Liver (tissue), 3 donors: ENCODE results near the gene ZNF148.

Source experiments
- EGR1 ChIP-seq, 2 donors: IDR thresholded peaks; 2 replicates each; pipeline ENCODE4 v1.6.1; 2016 to 2018; ENCODE audit warnings: antibody characterized with exemption in 2 of 2, low read depth in 2 of 2
- FOXA1 ChIP-seq: IDR thresholded peaks from 2 replicates; pipeline ENCODE4 v1.6.1; 2016; ENCODE audit warnings: antibody characterized with exemption
- GABPA ChIP-seq, 2 donors: IDR thresholded peaks in 1 of 2; conservative IDR thresholded peaks in 1 of 2; 2 replicates each; pipeline ENCODE4 v1.6.1; 2016; ENCODE audit warnings: antibody characterized with exemption in 2 of 2, mild to moderate bottlenecking in 1 of 2, moderate library complexity in 1 of 2
- HNF4A ChIP-seq, 2 donors: conservative IDR thresholded peaks; 2 replicates each; pipeline ENCODE4 v1.6.1; 2016; ENCODE audit warnings: antibody characterized with exemption in 2 of 2, mild to moderate bottlenecking in 2 of 2
- JUND ChIP-seq, 2 donors: IDR thresholded peaks; 2 replicates each; pipeline ENCODE4 v1.6.1; 2016; ENCODE audit warnings: antibody characterized with exemption in 2 of 2
- RAD21 ChIP-seq, 2 donors: IDR thresholded peaks; 2 replicates each; pipeline ENCODE4 v1.6.1; 2016; ENCODE audit warnings: antibody characterized with exemption in 2 of 2, mild to moderate bottlenecking in 2 of 2
- SP1 ChIP-seq: IDR thresholded peaks from 2 replicates; pipeline ENCODE4 v1.6.1; 2018; ENCODE audit warnings: antibody characterized with exemption, mild to moderate bottlenecking
- TAF1 ChIP-seq: conservative IDR thresholded peaks from 2 replicates; pipeline ENCODE4 v1.6.1; 2016; ENCODE audit warnings: antibody characterized with exemption, mild to moderate bottlenecking
- YY1 ChIP-seq: IDR thresholded peaks from 2 replicates; pipeline ENCODE4 v1.6.1; 2016; ENCODE audit warnings: antibody characterized with exemption, mild to moderate bottlenecking
- TF ChIP-seq, protein P1 (sequence below): fragments of 150-350 bp; IDR thresholded peaks from 2 replicates; pipeline ENCODE4 v1.5.1; 2017; ENCODE audit warnings: improper control_type of control experiment, low read depth, low read length; ENCODE audit not compliant: missing input control
- TF ChIP-seq, protein P2 (sequence below): IDR thresholded peaks from 2 replicates; pipeline ENCODE4 v1.6.1; 2016; ENCODE audit warnings: antibody characterized with exemption, mild to moderate bottlenecking
- TF ChIP-seq, protein P3 (sequence below): IDR thresholded peaks from 2 replicates; pipeline ENCODE4 v1.6.1; 2016; ENCODE audit warnings: antibody characterized with exemption
- TF ChIP-seq, protein P4 (sequence below): IDR thresholded peaks from 2 replicates; pipeline ENCODE4 v1.6.1; 2016; ENCODE audit warnings: antibody characterized with exemption
- TF ChIP-seq, protein P5 (sequence below): IDR thresholded peaks from 2 replicates; pipeline ENCODE4 v1.6.1; 2016; ENCODE audit warnings: antibody characterized with exemption
- donor health status: healthy.
- donor health status: healthy.

DNA sequence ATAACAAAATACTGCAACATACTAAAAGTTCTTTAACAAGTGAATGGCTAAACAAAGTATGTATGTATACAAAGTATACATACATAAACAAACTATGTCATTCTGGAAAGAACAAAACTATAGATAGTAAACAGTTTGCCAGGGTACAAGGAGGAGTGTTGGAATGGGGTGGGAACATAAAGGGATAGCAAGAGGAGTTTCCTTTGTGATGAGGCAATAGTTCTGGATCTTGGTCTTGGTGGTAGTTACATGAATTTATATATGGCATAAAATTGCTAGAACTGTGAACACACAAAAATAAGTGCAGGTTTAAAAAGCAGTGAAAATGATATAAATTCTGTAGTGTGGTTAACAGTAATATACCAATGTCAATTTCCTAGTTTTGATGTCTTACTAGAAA, 22.0 kb downstream of the ZNF148 start:
- TF ChIP-seq, protein P1, sequence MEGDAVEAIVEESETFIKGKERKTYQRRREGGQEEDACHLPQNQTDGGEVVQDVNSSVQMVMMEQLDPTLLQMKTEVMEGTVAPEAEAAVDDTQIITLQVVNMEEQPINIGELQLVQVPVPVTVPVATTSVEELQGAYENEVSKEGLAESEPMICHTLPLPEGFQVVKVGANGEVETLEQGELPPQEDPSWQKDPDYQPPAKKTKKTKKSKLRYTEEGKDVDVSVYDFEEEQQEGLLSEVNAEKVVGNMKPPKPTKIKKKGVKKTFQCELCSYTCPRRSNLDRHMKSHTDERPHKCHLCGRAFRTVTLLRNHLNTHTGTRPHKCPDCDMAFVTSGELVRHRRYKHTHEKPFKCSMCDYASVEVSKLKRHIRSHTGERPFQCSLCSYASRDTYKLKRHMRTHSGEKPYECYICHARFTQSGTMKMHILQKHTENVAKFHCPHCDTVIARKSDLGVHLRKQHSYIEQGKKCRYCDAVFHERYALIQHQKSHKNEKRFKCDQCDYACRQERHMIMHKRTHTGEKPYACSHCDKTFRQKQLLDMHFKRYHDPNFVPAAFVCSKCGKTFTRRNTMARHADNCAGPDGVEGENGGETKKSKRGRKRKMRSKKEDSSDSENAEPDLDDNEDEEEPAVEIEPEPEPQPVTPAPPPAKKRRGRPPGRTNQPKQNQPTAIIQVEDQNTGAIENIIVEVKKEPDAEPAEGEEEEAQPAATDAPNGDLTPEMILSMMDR: no peak
- TF ChIP-seq, protein P2, sequence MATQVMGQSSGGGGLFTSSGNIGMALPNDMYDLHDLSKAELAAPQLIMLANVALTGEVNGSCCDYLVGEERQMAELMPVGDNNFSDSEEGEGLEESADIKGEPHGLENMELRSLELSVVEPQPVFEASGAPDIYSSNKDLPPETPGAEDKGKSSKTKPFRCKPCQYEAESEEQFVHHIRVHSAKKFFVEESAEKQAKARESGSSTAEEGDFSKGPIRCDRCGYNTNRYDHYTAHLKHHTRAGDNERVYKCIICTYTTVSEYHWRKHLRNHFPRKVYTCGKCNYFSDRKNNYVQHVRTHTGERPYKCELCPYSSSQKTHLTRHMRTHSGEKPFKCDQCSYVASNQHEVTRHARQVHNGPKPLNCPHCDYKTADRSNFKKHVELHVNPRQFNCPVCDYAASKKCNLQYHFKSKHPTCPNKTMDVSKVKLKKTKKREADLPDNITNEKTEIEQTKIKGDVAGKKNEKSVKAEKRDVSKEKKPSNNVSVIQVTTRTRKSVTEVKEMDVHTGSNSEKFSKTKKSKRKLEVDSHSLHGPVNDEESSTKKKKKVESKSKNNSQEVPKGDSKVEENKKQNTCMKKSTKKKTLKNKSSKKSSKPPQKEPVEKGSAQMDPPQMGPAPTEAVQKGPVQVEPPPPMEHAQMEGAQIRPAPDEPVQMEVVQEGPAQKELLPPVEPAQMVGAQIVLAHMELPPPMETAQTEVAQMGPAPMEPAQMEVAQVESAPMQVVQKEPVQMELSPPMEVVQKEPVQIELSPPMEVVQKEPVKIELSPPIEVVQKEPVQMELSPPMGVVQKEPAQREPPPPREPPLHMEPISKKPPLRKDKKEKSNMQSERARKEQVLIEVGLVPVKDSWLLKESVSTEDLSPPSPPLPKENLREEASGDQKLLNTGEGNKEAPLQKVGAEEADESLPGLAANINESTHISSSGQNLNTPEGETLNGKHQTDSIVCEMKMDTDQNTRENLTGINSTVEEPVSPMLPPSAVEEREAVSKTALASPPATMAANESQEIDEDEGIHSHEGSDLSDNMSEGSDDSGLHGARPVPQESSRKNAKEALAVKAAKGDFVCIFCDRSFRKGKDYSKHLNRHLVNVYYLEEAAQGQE: no peak
- TF ChIP-seq SP1: no peak
- TF ChIP-seq HNF4A (conservative IDR thresholded peaks at IDR 0.05): no peak
- no peak for TF ChIP-seq RAD21 (IDR thresholded peaks at IDR 0.05)
- no peak for TF ChIP-seq EGR1 (IDR thresholded peaks at IDR 0.05; ENCODE audit: low read depth in 2 of 2)
- TF ChIP-seq YY1: no peak
- TF ChIP-seq, protein P3, sequence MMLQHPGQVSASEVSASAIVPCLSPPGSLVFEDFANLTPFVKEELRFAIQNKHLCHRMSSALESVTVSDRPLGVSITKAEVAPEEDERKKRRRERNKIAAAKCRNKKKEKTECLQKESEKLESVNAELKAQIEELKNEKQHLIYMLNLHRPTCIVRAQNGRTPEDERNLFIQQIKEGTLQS: no peak
- no peak for TF ChIP-seq JUND (IDR thresholded peaks at IDR 0.05)
- TF ChIP-seq, protein P4, sequence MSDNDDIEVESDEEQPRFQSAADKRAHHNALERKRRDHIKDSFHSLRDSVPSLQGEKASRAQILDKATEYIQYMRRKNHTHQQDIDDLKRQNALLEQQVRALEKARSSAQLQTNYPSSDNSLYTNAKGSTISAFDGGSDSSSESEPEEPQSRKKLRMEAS: no peak
- TF ChIP-seq, protein P5, sequence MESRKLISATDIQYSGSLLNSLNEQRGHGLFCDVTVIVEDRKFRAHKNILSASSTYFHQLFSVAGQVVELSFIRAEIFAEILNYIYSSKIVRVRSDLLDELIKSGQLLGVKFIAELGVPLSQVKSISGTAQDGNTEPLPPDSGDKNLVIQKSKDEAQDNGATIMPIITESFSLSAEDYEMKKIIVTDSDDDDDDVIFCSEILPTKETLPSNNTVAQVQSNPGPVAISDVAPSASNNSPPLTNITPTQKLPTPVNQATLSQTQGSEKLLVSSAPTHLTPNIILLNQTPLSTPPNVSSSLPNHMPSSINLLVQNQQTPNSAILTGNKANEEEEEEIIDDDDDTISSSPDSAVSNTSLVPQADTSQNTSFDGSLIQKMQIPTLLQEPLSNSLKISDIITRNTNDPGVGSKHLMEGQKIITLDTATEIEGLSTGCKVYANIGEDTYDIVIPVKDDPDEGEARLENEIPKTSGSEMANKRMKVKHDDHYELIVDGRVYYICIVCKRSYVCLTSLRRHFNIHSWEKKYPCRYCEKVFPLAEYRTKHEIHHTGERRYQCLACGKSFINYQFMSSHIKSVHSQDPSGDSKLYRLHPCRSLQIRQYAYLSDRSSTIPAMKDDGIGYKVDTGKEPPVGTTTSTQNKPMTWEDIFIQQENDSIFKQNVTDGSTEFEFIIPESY: no peak
- TF ChIP-seq FOXA1: no peak
- TF ChIP-seq TAF1: no peak
- no peak for TF ChIP-seq GABPA (IDR thresholded peaks at IDR 0.05 in 1 of 2, conservative IDR thresholded peaks at IDR 0.05 in 1 of 2)
